ENCODE measurements around the gene NDOR1. TPM values are rescaled to one million over a fixed set of nuclear protein-coding genes. Genes with fewer than 3 reads are reported as not detected.

NDOR1 gene
- total RNA-seq, 1 experiment from 2014 or later: 27.7 TPM

DNA sequence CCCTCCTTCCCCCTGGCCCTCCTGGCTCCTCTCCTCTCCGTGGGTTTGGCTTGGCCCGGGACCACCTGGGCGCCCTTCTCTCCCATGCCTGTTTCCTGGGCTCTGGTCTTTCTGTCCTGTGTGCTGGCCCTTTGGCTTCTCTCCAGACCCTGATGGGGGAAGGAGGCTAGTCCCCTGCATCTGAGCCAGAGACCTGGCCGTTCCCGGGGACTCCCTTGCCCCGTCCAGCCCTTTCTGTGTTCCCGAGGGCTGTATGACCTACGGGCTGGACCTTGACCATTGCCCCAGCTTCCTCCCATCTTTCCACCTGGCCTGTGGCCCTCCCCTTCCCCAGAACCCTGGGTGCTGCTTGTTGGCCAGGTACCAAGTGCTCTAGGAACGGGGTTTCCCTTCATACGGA lies 58.0 kb downstream of the NDOR1 start:
- H3K4me2 ChIP-seq: no peak overlapping the region
- no TSS peak for BruUV-seq (replicated peaks)
- ChIA-PET POLR2A (ENCODE audit: unreplicated experiment) (no interaction called here), CTCF (no interaction called here)
- H3K4me3 ChIP-seq: no peak overlapping the region
- H3K9me2 ChIP-seq (ENCODE audit: insufficient read depth): no peaks in the 10 kb centered on the region
- no peak overlapping the region for H3K27ac ChIP-seq
- no peaks in the 10 kb centered on the region; the same call in 1 of the 2 replicates for H4K20me1 ChIP-seq (ENCODE audit: insufficient read depth)
- no peaks in the 10 kb centered on the region for H3K36me3 ChIP-seq (ENCODE audit: low read depth)
- H3K4me1 ChIP-seq (replicated peaks; ENCODE audit: insufficient read depth): no peaks in the 10 kb centered on the region
- peaks cover 17% of the 10 kb centered on the region for H3F3A ChIP-seq (ENCODE audit: insufficient read depth, low read depth)
- no peak overlapping the region for H2AFZ ChIP-seq
- H3K27me3 ChIP-seq (ENCODE audit: insufficient read depth, low read depth): no peaks in the 10 kb centered on the region
- H3K9me3 ChIP-seq (ENCODE audit: insufficient read depth, low read depth): no peaks in the 10 kb centered on the region
- no peaks in the 10 kb centered on the region for H3K79me2 ChIP-seq (ENCODE audit: low read depth)
- DNase-seq: no peak
- intact Hi-C loops (cut with micrococcal nuclease; ENCODE audit: unreplicated experiment): no loop called here
- TF ChIP-seq EZH2 (IDR thresholded peaks at IDR 0.05; ENCODE audit: low read depth): no peak
- TF ChIP-seq, protein P1, sequence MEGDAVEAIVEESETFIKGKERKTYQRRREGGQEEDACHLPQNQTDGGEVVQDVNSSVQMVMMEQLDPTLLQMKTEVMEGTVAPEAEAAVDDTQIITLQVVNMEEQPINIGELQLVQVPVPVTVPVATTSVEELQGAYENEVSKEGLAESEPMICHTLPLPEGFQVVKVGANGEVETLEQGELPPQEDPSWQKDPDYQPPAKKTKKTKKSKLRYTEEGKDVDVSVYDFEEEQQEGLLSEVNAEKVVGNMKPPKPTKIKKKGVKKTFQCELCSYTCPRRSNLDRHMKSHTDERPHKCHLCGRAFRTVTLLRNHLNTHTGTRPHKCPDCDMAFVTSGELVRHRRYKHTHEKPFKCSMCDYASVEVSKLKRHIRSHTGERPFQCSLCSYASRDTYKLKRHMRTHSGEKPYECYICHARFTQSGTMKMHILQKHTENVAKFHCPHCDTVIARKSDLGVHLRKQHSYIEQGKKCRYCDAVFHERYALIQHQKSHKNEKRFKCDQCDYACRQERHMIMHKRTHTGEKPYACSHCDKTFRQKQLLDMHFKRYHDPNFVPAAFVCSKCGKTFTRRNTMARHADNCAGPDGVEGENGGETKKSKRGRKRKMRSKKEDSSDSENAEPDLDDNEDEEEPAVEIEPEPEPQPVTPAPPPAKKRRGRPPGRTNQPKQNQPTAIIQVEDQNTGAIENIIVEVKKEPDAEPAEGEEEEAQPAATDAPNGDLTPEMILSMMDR (conservative IDR thresholded peaks at IDR 0.05): no peak

DNA sequence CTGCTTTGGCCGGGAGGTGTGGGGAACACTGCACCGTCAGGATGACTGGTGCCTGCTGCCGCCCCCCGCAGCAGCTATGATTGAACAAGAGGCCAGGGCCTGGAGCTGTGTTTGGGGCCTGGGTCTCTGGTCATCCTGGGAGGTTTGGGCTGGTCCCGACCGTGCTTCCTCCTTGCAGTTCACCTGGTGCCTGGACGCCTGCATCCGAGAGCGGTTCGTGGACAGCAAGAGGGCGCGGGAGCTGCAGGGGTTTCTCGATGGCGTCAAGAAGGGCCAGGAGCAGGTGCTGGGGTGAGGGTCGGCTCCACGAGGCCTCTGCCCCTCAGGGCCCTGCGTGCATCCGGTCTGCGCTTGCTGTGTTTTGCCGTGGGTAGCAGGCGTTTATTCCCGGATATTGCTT lies 58.6 kb downstream of the NDOR1 start:
- no peak for DNase-seq

DNA sequence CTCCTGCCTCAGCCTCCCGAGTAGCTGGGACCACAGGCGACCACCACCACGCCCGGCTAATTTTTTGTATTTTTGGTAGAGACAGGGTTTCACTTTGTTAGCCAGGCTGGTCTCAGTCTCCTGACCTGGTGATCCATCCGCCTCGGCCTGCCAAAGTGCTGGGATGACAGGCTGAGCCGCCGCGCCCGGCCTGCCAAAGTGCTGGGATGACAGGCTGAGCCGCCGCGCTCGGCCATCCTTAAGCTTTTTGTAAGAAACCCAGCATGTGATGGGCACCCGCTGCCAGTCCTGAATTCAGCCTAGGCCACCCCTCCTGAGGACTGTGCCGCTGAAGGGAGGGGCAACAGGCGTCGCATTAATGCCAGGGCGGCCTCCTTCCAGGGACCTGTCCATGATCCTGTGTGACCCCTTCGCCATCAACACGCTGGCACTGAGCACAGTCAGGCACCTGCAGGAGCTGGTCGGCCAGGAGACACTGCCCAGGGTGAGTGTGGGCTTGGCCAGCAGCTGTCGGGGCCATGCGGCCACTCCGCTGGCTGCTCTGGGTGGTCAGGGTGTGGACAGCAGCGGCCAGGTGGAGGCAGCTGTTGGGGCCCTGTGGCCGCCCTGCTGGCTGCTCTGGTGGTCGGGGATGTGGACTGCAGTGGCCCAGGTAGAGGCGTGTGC lies 60.1 kb downstream of the NDOR1 start:
- CTCF ChIA-PET: interaction anchor here (0.7 kb wide), 1 partner anchor 194 kb away, joined by 3 read pairs; no protein-coding TSS in a partner anchor
- peaks cover 6% of the 10 kb centered on the region for H3F3A ChIP-seq (ENCODE audit: insufficient read depth, low read depth)
- no peak overlapping the region for H3K4me2 ChIP-seq
- intact Hi-C loops (cut with micrococcal nuclease; ENCODE audit: unreplicated experiment): no loop called here
- H3K79me2 ChIP-seq (ENCODE audit: low read depth): no peaks in the 10 kb centered on the region
- TF ChIP-seq EZH2 (IDR thresholded peaks at IDR 0.05; ENCODE audit: low read depth): no peak
- TF ChIP-seq, protein P1 (conservative IDR thresholded peaks at IDR 0.05): no peak
- no peak overlapping the region for H3K27ac ChIP-seq
- H3K9me2 ChIP-seq (ENCODE audit: insufficient read depth): no peaks in the 10 kb centered on the region
- H4K20me1 ChIP-seq (ENCODE audit: insufficient read depth): peaks cover 6% of the 10 kb centered on the region
- H2AFZ ChIP-seq: no peak overlapping the region
- POLR2A ChIA-PET (ENCODE audit: unreplicated experiment): no interaction called here
- H3K27me3 ChIP-seq (ENCODE audit: insufficient read depth, low read depth): no peaks in the 10 kb centered on the region
- no peak overlapping the region for H3K4me3 ChIP-seq
- no peaks in the 10 kb centered on the region for H3K9me3 ChIP-seq (ENCODE audit: insufficient read depth, low read depth)
- no peaks in the 10 kb centered on the region for H3K36me3 ChIP-seq (ENCODE audit: low read depth)
- H3K4me1 ChIP-seq (replicated peaks; ENCODE audit: insufficient read depth): no peaks in the 10 kb centered on the region
- BruUV-seq (replicated peaks): no TSS peak
- no peak for DNase-seq

More for the DNA sequence above, 58.6 kb downstream of the NDOR1 start:
- Histone ChIP-seq H3K27ac (no peak overlapping the region), H4K20me1 (ENCODE audit: insufficient read depth) (no peaks in the 10 kb centered on the region; the same call in 1 of the 2 replicates), H3K27me3 (ENCODE audit: insufficient read depth, low read depth) (no peaks in the 10 kb centered on the region), H2AFZ (no peak overlapping the region), H3K4me1 (replicated peaks; ENCODE audit: insufficient read depth) (no peaks in the 10 kb centered on the region), H3K36me3 (ENCODE audit: low read depth) (no peaks in the 10 kb centered on the region), H3K4me2 (no peak overlapping the region), H3F3A (ENCODE audit: insufficient read depth, low read depth) (peaks cover 13% of the 10 kb centered on the region), H3K79me2 (ENCODE audit: low read depth) (no peaks in the 10 kb centered on the region), H3K4me3 (no peak overlapping the region), H3K9me2 (ENCODE audit: insufficient read depth) (no peaks in the 10 kb centered on the region), H3K9me3 (ENCODE audit: insufficient read depth, low read depth) (no peaks in the 10 kb centered on the region)
- ChIA-PET CTCF (no interaction called here), POLR2A (ENCODE audit: unreplicated experiment) (no interaction called here)
- BruUV-seq (replicated peaks): no TSS peak
- TF ChIP-seq, protein P1 (conservative IDR thresholded peaks at IDR 0.05): no peak
- no peak for TF ChIP-seq EZH2 (IDR thresholded peaks at IDR 0.05; ENCODE audit: low read depth)
- intact Hi-C loops (cut with micrococcal nuclease; ENCODE audit: unreplicated experiment): no loop called here
